Measurements from ENCODE around the gene AIG1. TPM values are rescaled to one million over a fixed set of nuclear protein-coding genes. Genes with fewer than 3 reads are reported as not detected.

AIG1 gene
- total and polyA plus RNA-seq, 2 donors from 2014 or later = 57.3 to 146 TPM

DNA sequence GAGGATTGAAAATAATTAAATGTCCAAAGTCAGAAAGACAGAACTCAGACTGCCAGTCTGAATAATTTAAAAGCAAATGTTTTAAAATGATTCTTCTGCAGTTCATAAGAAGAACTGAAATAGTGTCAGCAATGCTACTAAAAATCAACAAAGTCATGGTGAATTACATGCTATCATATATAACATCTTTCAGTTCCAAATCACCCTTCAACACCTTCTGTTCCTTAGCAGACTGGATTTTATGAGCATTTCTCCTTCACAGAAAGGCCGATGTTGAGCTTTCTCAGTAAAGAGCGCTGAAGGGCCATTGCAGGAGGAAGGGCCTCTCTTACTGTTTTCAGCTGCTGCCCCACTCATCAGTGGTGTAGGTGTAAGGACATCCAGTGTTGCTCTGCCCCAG lies 63.3 kb downstream of the AIG1 start:
- Histone ChIP-seq H3K27ac (ENCODE audit: low read depth in 2 of 2, low read length in 2 of 2) (no peak overlapping the region), H3K4me1 (ENCODE audit: control insufficient read depth in 2 of 3, insufficient read depth in 2 of 3, low read depth in 1 of 3, low read length in 3 of 3) (no peaks in the 10 kb centered on the region), H3K4me3 (ENCODE audit: low read length in 3 of 3) (no peak overlapping the region), H3K9me3 (ENCODE audit: control insufficient read depth in 2 of 3, insufficient read depth in 1 of 3, low read length in 3 of 3) (no peaks in the 10 kb centered on the region), H3K36me3 (ENCODE audit: control insufficient read depth in 2 of 3, insufficient read depth in 3 of 3, low read length in 3 of 3) (no peaks in the 10 kb centered on the region), H3K27me3 (ENCODE audit: control insufficient read depth, insufficient read depth, low read length) (no peaks in the 10 kb centered on the region), H3K9ac (ENCODE audit: low read length in 3 of 3) (no peak overlapping the region)
- DNase-seq (no peak), FAIRE-seq (no peak)
- TF ChIP-seq, protein P1, sequence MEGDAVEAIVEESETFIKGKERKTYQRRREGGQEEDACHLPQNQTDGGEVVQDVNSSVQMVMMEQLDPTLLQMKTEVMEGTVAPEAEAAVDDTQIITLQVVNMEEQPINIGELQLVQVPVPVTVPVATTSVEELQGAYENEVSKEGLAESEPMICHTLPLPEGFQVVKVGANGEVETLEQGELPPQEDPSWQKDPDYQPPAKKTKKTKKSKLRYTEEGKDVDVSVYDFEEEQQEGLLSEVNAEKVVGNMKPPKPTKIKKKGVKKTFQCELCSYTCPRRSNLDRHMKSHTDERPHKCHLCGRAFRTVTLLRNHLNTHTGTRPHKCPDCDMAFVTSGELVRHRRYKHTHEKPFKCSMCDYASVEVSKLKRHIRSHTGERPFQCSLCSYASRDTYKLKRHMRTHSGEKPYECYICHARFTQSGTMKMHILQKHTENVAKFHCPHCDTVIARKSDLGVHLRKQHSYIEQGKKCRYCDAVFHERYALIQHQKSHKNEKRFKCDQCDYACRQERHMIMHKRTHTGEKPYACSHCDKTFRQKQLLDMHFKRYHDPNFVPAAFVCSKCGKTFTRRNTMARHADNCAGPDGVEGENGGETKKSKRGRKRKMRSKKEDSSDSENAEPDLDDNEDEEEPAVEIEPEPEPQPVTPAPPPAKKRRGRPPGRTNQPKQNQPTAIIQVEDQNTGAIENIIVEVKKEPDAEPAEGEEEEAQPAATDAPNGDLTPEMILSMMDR (IDR thresholded peaks at IDR 0.05; ENCODE audit: borderline replicate concordance, extremely low read depth, insufficient read depth) = no peak
- intact Hi-C loops (cut with DNase I) = no loop called here

DNA sequence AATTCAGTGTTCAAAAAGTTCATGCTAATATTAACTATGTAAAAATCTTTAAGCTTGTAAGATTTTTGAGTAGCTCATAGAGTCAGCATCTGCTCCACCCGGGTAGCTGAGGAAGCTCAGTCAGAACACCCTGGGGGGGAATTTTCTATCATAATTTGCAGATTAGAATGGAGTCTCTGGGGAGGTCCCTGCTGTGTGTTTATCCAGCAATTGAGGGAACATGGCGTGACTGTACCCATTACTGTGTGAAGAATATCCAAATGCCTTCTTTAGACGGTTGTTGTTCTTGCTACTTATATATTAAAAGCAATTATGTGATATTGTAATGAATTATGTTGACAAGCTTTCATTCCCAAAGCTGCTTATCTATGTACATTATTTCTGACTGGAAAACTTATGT lies 64.8 kb downstream of the AIG1 start:
- intact Hi-C loops (cut with DNase I) = no loop called here
- H3K9me3 ChIP-seq (ENCODE audit: control insufficient read depth in 2 of 3, insufficient read depth in 1 of 3, low read length in 3 of 3) = peaks cover 0 to 2% (median 0%) of the 10 kb centered on the region in 3 donors
- no peaks in the 10 kb centered on the region for H3K27me3 ChIP-seq (ENCODE audit: control insufficient read depth, insufficient read depth, low read length)
- H3K36me3 ChIP-seq (ENCODE audit: control insufficient read depth in 2 of 3, insufficient read depth in 3 of 3, low read length in 3 of 3) = no peaks in the 10 kb centered on the region
- H3K9ac ChIP-seq (ENCODE audit: low read length in 3 of 3) = no peak overlapping the region
- DNase-seq (no peak), FAIRE-seq (no peak)
- no peaks in the 10 kb centered on the region for H3K4me1 ChIP-seq (ENCODE audit: control insufficient read depth in 2 of 3, insufficient read depth in 2 of 3, low read depth in 1 of 3, low read length in 3 of 3)
- no peak overlapping the region for H3K4me3 ChIP-seq (ENCODE audit: low read length in 3 of 3)
- TF ChIP-seq, protein P1 (IDR thresholded peaks at IDR 0.05; ENCODE audit: borderline replicate concordance, extremely low read depth, insufficient read depth) = no peak
- no peak overlapping the region for H3K27ac ChIP-seq (ENCODE audit: low read depth in 2 of 2, low read length in 2 of 2)

DNA sequence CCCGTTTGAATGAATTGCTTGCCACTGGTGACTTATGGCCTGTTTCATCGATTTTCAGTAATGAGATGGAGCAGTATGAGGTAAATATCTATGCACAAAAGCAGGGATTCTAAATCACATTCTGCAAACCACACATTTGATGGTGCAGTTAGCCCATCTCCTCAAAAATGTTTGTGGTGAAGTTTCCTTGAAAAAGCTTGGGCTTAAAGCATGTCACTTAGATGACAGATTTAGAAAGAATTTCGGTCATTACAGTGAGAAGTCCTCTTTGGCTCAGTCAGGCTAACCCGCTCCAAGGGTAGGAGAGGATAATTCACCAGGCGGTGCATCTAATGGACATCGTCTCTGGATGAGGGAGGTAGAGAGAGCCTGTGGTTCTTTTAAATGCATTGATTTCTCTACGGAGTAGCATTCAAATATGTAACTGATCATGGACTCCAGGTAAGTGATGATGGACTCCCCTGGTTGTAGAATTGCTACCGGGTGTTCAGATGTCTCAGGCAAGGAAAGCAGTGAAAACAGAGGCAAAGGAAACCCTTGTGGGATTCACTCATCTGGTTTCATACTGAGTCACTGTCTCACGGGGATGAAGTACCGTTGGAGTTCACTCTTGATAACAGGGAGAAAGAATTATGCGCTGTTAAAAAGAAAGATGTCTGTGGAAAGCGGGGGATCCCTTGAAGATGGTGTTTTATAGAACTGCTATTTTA lies 65.3 kb downstream of the AIG1 start:
- Histone ChIP-seq H3K9ac (ENCODE audit: low read length in 3 of 3) (no peak overlapping the region), H3K9me3 (ENCODE audit: control insufficient read depth in 2 of 3, insufficient read depth in 1 of 3, low read length in 3 of 3) (peaks cover 0 to 8% (median 2%) of the 10 kb centered on the region in 3 donors), H3K27ac (ENCODE audit: low read depth in 2 of 2, low read length in 2 of 2) (no peak overlapping the region), H3K4me1 (ENCODE audit: control insufficient read depth in 2 of 3, insufficient read depth in 2 of 3, low read depth in 1 of 3, low read length in 3 of 3) (no peaks in the 10 kb centered on the region), H3K27me3 (ENCODE audit: control insufficient read depth, insufficient read depth, low read length) (no peaks in the 10 kb centered on the region), H3K4me3 (ENCODE audit: low read length in 3 of 3) (no peak overlapping the region), H3K36me3 (ENCODE audit: control insufficient read depth in 2 of 3, insufficient read depth in 3 of 3, low read length in 3 of 3) (no peaks in the 10 kb centered on the region)
- FAIRE-seq (no peak), DNase-seq (no peak)
- TF ChIP-seq, protein P1 (IDR thresholded peaks at IDR 0.05; ENCODE audit: borderline replicate concordance, extremely low read depth, insufficient read depth) = no peak
- intact Hi-C loops (cut with DNase I) = no loop called here

DNA sequence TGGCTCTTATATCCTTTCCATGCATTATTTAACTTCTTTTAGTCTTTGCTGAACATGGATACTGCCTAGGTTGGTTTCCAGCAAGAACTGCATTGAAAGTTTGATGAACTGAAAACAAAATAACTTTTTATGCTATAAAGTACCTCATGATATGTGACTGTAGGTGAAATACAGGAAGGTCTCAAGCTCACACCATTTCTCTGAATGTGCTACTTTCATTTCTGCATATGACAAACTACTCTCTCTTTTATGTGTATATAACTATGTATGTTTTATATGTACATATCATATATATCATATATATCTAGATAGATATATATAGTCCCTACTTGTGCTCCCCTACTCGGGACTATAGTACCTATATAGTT lies 65.9 kb downstream of the AIG1 start:
- no peak for FAIRE-seq
- TF ChIP-seq, protein P1 (IDR thresholded peaks at IDR 0.05; ENCODE audit: borderline replicate concordance, extremely low read depth, insufficient read depth) = no peak

More for the DNA sequence above, 65.9 kb downstream of the AIG1 start:
- Histone ChIP-seq H3K27me3 (ENCODE audit: control insufficient read depth, insufficient read depth, low read length) (no peaks in the 10 kb centered on the region), H3K27ac (ENCODE audit: low read depth in 2 of 2, low read length in 2 of 2) (no peak overlapping the region), H3K4me1 (ENCODE audit: control insufficient read depth in 2 of 3, insufficient read depth in 2 of 3, low read depth in 1 of 3, low read length in 3 of 3) (no peaks in the 10 kb centered on the region), H3K36me3 (ENCODE audit: control insufficient read depth in 2 of 3, insufficient read depth in 3 of 3, low read length in 3 of 3) (no peaks in the 10 kb centered on the region), H3K9me3 (ENCODE audit: control insufficient read depth in 2 of 3, insufficient read depth in 1 of 3, low read length in 3 of 3) (peaks cover 1 to 13% (median 2%) of the 10 kb centered on the region in 3 donors), H3K4me3 (ENCODE audit: low read length in 3 of 3) (no peak overlapping the region), H3K9ac (ENCODE audit: low read length in 3 of 3) (no peak overlapping the region)
- no peak for DNase-seq
- intact Hi-C loops (cut with DNase I) = no loop called here
